Trophoblast cell (in vitro differentiated cells and primary cell): Measurements from ENCODE around the gene NOS2.
"Not testable (repeated sequence)": the region's sequence is repeated elsewhere in the genome, so short reads cannot be mapped to it uniquely, and the experiment has no call there.

Source experiments
- DNase-seq, 2 donors: peaks; one replicate each; pipeline ENCODE4 v3.0.0-alpha.2; 2016
- H2AFZ ChIP-seq: 2 replicates; pipeline ENCODE4 v1.6.1; 2013; ENCODE audit warnings: low read length, moderate library complexity, mild to moderate bottlenecking; ENCODE audit not compliant: insufficient read depth, poor library complexity
- H2AK5ac ChIP-seq: 2 replicates; pipeline ENCODE4 v1.6.1; 2013; ENCODE audit warnings: mild to moderate bottlenecking, low read length
- H2BK120ac ChIP-seq: 2 replicates; pipeline ENCODE4 v1.6.1; 2013; ENCODE audit warnings: low read length, mild to moderate bottlenecking, moderate library complexity; ENCODE audit not compliant: insufficient read depth, poor library complexity
- H2BK12ac ChIP-seq: 2 replicates; pipeline ENCODE4 v1.6.1; 2013; ENCODE audit warnings: mild to moderate bottlenecking, low read length, moderate library complexity
- H2BK5ac ChIP-seq: 2 replicates; pipeline ENCODE4 v1.6.1; 2013; ENCODE audit warnings: low read length, low read depth, moderate library complexity, mild to moderate bottlenecking; ENCODE audit not compliant: poor library complexity
- H3K14ac ChIP-seq: 2 replicates; pipeline ENCODE4 v1.6.1; 2013; ENCODE audit warnings: mild to moderate bottlenecking, low read length
- H3K18ac ChIP-seq: 2 replicates; pipeline ENCODE4 v1.6.1; 2013; ENCODE audit warnings: mild to moderate bottlenecking, low read length
- H3K23ac ChIP-seq: 2 replicates; pipeline ENCODE4 v1.6.1; 2013; ENCODE audit warnings: low read length
- H3K27ac ChIP-seq: 2 replicates; pipeline ENCODE4 v1.5.1; 2013; ENCODE audit warnings: low read depth, mild to moderate bottlenecking, inconsistent platforms, low read length, moderate library complexity
- H3K27me3 ChIP-seq: 2 replicates; pipeline ENCODE4 v1.6.1; 2013; ENCODE audit warnings: inconsistent platforms, mild to moderate bottlenecking, low read length, moderate library complexity; ENCODE audit not compliant: insufficient read depth
- H3K36me3 ChIP-seq, 2 experiments: 1 replicate in 1 of 2; 2 replicates in 1 of 2; pipeline ENCODE4 v1.6.1; 2013; ENCODE audit warnings: low read length in 2 of 2, mild to moderate bottlenecking in 2 of 2, moderate library complexity in 1 of 2; ENCODE audit not compliant: insufficient read depth in 2 of 2, control insufficient read depth in 1 of 2
- H3K4ac ChIP-seq: 2 replicates; pipeline ENCODE4 v1.6.1; 2013; ENCODE audit warnings: low read depth, mild to moderate bottlenecking, low read length, moderate library complexity
- H3K4me1 ChIP-seq, 2 experiments: 1 replicate in 1 of 2; 2 replicates in 1 of 2; pipeline ENCODE4 v1.6.1; 2013; ENCODE audit warnings: low read length in 2 of 2, mild to moderate bottlenecking in 2 of 2, moderate library complexity in 1 of 2; ENCODE audit not compliant: insufficient read depth in 2 of 2, control insufficient read depth in 1 of 2
- H3K4me2 ChIP-seq: 2 replicates; pipeline ENCODE4 v1.6.1; 2013; ENCODE audit warnings: inconsistent platforms, mild to moderate bottlenecking, low read length, moderate library complexity
- H3K4me3 ChIP-seq: 2 replicates; pipeline ENCODE4 v1.5.1; 2013; ENCODE audit warnings: mild to moderate bottlenecking, low read depth, low read length, inconsistent platforms
- H3K79me1 ChIP-seq: one replicate; pipeline ENCODE4 v1.6.1; 2013; ENCODE audit warnings: low read length
- H3K79me2 ChIP-seq: 2 replicates; pipeline ENCODE4 v1.6.1; 2013; ENCODE audit warnings: low read length, mild to moderate bottlenecking; ENCODE audit not compliant: control insufficient read depth, insufficient read depth, poor library complexity
- H3K9ac ChIP-seq: 2 replicates; pipeline ENCODE4 v1.6.1; 2013; ENCODE audit warnings: mild to moderate bottlenecking, low read length
- H3K9me3 ChIP-seq: 2 replicates; pipeline ENCODE4 v1.6.1; 2013; ENCODE audit warnings: low read depth, mild to moderate bottlenecking, control low read depth, inconsistent platforms, low read length; ENCODE audit not compliant: insufficient read depth
- H4K12ac ChIP-seq: 2 replicates; pipeline ENCODE4 v1.6.1; 2013; ENCODE audit warnings: low read depth, mild to moderate bottlenecking, low read length, moderate library complexity
- H4K8ac ChIP-seq: 2 replicates; pipeline ENCODE4 v1.6.1; 2013; ENCODE audit warnings: low read depth, mild to moderate bottlenecking, low read length, moderate library complexity
- H4K91ac ChIP-seq: one replicate; pipeline ENCODE4 v1.6.1; 2013; ENCODE audit warnings: low read depth, mild to moderate bottlenecking, low read length, moderate library complexity
- WGBS: extraction: QIAGEN DNeasy Blood & Tissue Kit; methylation state at CpG from one replicate; pipeline ENCODE4 v1.1.7; 2013; ENCODE audit warnings: missing lambda C conversion rate; ENCODE audit not compliant: insufficient read length, insufficient coverage; ENCODE audit errors: extremely low coverage; 5-methylcytosine and 5-hydroxymethylcytosine counted together

Gene NOS2

DNA sequence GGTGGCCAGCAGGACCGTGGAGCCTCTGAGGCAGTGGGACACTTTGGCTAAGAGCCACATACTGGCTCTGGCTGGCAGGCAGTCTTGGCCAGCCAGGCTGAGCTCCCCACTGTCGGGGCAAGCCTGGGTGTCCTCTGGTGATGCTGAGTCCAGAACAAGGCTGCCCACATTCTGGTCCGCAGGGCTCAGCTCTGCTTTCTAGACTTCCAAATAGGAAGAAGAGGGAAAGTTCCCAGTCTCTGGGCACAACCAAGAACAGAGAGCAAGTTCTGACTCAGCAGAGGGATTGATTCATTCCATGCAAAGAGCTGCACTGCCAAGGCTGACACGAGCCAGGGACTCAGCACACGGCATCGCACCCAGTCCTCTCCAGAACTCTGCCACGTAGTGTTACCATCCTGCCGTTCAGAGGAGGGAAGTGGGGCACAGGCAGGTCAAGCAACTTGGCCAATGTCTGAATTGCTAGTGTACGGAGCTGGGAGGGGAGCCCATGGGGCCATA, 58.9 kb downstream of the NOS2 start:
- no peak overlapping the region for H2AFZ ChIP-seq
- no peak overlapping the region for H2BK5ac ChIP-seq
- no peak for DNase-seq
- no peak overlapping the region for H2BK120ac ChIP-seq
- H3K9ac ChIP-seq = no peak overlapping the region
- H4K8ac ChIP-seq = no peak overlapping the region
- no peak overlapping the region for H3K4me2 ChIP-seq
- no peaks in the 10 kb centered on the region for H3K4me1 ChIP-seq
- no peak overlapping the region for H3K27ac ChIP-seq
- no peak overlapping the region for H3K4ac ChIP-seq
- H3K79me2 ChIP-seq = no peaks in the 10 kb centered on the region
- no peaks in the 10 kb centered on the region for H3K9me3 ChIP-seq
- no CpG with 5 or more reads among the region's 9 CpGs for WGBS
- no peaks in the 10 kb centered on the region for H3K79me1 ChIP-seq
- no peaks in the 10 kb centered on the region for H3K27me3 ChIP-seq
- no peak overlapping the region for H3K18ac ChIP-seq
- H2AK5ac ChIP-seq = no peak overlapping the region
- H4K12ac ChIP-seq = no peak overlapping the region
- H2BK12ac ChIP-seq = no peak overlapping the region
- H3K36me3 ChIP-seq = no peaks in the 10 kb centered on the region
- H3K14ac ChIP-seq = no peak overlapping the region
- no peak overlapping the region for H3K4me3 ChIP-seq
- no peak overlapping the region for H3K23ac ChIP-seq
- no peak overlapping the region for H4K91ac ChIP-seq

DNA sequence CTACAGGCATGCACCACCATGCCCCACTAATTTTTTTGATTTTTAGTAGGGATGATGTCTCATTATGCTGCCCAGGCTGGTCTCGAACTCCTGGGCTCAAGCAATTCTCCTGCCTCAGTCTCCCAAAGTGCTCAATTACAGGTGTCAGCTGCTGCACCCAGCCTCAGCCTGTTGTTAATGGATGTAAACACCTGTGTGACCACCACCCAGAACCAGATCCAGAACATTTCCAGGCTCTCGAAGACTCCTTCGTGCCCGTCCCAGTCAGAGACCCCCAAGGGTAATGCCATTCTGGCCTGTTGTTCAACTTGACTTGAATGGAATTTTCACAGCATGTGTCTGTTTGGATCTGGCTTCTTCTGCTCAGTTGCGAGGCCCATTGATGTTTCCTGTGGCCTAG, 59.8 kb downstream of the NOS2 start:
- not testable (repeated sequence) for H3K18ac ChIP-seq, H2BK12ac ChIP-seq, H3K4me1 ChIP-seq, H2BK120ac ChIP-seq, H3K4me2 ChIP-seq, H3K36me3 ChIP-seq, H3K79me2 ChIP-seq, H4K12ac ChIP-seq, H2AFZ ChIP-seq, H3K9ac ChIP-seq, DNase-seq, H3K14ac ChIP-seq, H3K9me3 ChIP-seq, H2AK5ac ChIP-seq, H3K27me3 ChIP-seq, H3K79me1 ChIP-seq, H3K27ac ChIP-seq, H3K4me3 ChIP-seq, H4K91ac ChIP-seq, H2BK5ac ChIP-seq, H3K23ac ChIP-seq, H4K8ac ChIP-seq, H3K4ac ChIP-seq
- WGBS = no CpG with 5 or more reads among the region's 5 CpGs

DNA sequence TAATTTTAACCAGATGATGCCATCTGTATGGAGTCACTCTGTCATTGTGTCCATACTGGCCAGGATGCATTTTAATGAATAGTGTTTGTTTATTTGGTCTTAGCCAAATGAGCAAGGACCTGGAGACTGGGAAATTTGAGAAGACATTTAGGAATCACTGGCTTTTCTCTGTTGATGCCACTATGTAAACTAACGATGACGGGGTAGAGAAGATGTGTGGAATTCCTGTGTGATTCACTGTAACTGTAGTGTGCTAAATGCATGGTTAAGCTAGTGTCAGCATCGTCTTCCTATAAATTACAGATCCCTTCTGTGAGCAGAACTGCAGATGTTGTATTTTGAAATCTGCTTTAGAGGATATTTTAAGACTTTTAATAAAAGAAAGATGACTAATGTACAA, 66.6 kb downstream of the NOS2 start:
- Histone ChIP-seq H3K79me1 (no peaks in the 10 kb centered on the region), H3K27ac (no peak overlapping the region), H3K9me3 (no peaks in the 10 kb centered on the region), H4K8ac (no peak overlapping the region), H3K4me2 (no peak overlapping the region), H3K27me3 (no peaks in the 10 kb centered on the region), H2AFZ (no peak overlapping the region), H3K79me2 (no peaks in the 10 kb centered on the region), H2BK5ac (no peak overlapping the region), H3K36me3 (no peaks in the 10 kb centered on the region), H3K4me1 (no peaks in the 10 kb centered on the region), H4K12ac (no peak overlapping the region), H3K23ac (no peak overlapping the region), H2AK5ac (no peak overlapping the region), H2BK120ac (no peak overlapping the region), H3K4ac (no peak overlapping the region), H3K18ac (no peak overlapping the region), H3K14ac (no peak overlapping the region), H3K9ac (no peak overlapping the region), H3K4me3 (no peak overlapping the region), H4K91ac (no peak overlapping the region), H2BK12ac (no peak overlapping the region)
- no peak for DNase-seq
- no CpG with 5 or more reads among the region's 3 CpGs for WGBS

DNA sequence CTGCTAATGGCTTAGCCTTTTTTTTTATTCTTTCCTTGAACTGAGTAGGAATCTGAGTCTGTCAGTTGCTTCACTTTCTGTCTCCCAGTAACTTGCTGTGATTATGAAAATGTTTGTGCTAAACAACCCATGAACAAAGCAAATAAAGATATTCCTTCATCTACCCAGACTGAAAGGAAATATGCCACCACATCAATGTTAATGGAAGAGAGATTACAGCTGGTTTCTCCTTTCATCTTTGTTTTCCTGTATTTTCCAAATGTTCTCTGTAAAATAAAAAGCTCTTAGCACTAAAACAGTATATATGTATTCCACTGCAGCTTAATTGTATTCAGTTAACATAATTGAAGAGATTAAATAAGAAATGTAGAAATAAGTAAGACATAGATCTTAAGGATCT, 67.6 kb downstream of the NOS2 start:
- not testable (repeated sequence) for H3K4me1 ChIP-seq, H2AFZ ChIP-seq, H2BK5ac ChIP-seq, H3K23ac ChIP-seq, H3K79me1 ChIP-seq, H3K9me3 ChIP-seq, H3K79me2 ChIP-seq, H3K4me3 ChIP-seq, H3K4me2 ChIP-seq, H2BK120ac ChIP-seq, H3K4ac ChIP-seq, H4K12ac ChIP-seq, H3K18ac ChIP-seq, H2AK5ac ChIP-seq, H3K27ac ChIP-seq, H3K36me3 ChIP-seq, H2BK12ac ChIP-seq, H3K14ac ChIP-seq, H3K27me3 ChIP-seq, H4K91ac ChIP-seq, DNase-seq, H4K8ac ChIP-seq, H3K9ac ChIP-seq
